Measurements from ENCODE around the gene DEAF1.

DNA sequence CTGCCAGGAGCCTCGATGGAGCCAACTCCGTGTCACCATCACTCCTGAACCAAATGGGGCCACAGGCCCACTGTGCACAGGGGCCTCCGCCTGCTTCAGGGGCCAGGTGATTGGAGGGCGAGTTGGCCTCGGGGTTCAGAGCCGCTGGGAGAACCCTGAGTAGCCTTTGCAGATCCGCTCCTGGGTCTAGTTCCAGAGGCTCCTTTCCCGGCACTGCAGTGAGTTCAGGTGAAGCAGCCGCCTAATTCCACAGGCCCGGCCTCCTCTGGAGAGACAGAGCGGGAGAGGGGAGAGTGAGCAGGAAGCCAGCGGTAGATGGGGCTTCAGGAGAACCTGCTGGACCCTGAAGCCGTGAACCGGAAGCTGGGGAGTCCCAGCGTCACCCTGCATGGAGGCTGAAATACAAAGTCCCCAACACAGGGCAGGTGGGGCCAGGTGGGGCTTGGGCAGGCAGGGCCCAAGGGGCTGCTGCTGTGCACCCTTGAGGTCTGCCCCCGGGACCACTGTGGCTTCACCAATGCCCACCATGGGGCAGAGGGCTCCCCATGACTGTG is 35.4 kb downstream of the DEAF1 start:
- TF ChIP-seq, protein P1, sequence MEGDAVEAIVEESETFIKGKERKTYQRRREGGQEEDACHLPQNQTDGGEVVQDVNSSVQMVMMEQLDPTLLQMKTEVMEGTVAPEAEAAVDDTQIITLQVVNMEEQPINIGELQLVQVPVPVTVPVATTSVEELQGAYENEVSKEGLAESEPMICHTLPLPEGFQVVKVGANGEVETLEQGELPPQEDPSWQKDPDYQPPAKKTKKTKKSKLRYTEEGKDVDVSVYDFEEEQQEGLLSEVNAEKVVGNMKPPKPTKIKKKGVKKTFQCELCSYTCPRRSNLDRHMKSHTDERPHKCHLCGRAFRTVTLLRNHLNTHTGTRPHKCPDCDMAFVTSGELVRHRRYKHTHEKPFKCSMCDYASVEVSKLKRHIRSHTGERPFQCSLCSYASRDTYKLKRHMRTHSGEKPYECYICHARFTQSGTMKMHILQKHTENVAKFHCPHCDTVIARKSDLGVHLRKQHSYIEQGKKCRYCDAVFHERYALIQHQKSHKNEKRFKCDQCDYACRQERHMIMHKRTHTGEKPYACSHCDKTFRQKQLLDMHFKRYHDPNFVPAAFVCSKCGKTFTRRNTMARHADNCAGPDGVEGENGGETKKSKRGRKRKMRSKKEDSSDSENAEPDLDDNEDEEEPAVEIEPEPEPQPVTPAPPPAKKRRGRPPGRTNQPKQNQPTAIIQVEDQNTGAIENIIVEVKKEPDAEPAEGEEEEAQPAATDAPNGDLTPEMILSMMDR (conservative IDR thresholded peaks at IDR 0.05; ENCODE audit: low read depth in 2 of 2): no peak
- TF ChIP-seq, protein P2, sequence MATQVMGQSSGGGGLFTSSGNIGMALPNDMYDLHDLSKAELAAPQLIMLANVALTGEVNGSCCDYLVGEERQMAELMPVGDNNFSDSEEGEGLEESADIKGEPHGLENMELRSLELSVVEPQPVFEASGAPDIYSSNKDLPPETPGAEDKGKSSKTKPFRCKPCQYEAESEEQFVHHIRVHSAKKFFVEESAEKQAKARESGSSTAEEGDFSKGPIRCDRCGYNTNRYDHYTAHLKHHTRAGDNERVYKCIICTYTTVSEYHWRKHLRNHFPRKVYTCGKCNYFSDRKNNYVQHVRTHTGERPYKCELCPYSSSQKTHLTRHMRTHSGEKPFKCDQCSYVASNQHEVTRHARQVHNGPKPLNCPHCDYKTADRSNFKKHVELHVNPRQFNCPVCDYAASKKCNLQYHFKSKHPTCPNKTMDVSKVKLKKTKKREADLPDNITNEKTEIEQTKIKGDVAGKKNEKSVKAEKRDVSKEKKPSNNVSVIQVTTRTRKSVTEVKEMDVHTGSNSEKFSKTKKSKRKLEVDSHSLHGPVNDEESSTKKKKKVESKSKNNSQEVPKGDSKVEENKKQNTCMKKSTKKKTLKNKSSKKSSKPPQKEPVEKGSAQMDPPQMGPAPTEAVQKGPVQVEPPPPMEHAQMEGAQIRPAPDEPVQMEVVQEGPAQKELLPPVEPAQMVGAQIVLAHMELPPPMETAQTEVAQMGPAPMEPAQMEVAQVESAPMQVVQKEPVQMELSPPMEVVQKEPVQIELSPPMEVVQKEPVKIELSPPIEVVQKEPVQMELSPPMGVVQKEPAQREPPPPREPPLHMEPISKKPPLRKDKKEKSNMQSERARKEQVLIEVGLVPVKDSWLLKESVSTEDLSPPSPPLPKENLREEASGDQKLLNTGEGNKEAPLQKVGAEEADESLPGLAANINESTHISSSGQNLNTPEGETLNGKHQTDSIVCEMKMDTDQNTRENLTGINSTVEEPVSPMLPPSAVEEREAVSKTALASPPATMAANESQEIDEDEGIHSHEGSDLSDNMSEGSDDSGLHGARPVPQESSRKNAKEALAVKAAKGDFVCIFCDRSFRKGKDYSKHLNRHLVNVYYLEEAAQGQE (IDR thresholded peaks at IDR 0.05; ENCODE audit: unreplicated experiment): no peak

All from GM23338 (cell line).